SW 1271 (cell line): ENCODE data around the gene CEP112.

Experiments used
- DNase-seq, 2 experiments: peaks; one replicate each; lab custom pipeline; 2025; lab: John Stamatoyannopoulos, UW

Gene CEP112

DNA sequence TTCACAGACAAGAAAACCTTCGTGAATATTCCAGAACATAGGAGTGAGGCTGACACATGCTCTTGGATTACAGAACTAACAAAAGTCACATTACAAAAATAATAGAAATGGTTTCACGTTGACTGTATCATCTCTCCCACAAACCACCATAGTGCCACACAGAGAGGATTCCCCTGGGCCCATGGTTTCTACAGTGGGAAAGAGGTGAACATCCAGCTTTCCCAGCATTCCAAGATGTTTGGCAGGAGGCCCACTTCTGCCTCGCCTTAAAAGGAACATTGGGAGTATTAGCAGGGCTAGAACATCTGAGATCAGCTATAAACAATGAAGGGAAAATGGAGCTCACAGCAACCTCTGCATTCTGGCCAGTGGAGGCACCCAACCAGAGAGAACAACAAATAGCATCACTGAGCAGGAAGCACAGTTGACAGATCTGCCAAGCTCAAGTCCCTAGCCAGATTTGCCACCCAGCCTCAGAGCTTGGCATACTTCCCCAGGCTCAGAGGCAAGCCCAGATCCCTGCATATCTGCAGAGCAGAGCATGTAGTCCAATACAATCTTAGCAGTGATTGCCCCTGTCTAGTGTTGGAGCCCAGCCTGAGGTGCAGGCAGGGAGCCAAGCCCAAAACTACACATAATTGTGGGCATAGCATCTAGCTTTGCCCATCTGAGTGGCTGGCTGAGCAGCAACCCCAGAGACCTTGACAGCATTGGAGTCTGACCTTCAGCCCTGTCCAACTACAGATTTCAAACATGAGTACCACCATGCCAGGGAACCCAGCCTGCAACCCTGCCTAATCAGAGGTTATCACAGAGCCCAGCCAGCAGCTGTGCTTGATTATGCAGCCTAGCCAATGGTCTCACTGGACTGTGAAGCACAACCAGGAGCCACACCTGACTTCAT lies 260.4 kb downstream of the CEP112 start:
- DNase-seq = no peak

DNA sequence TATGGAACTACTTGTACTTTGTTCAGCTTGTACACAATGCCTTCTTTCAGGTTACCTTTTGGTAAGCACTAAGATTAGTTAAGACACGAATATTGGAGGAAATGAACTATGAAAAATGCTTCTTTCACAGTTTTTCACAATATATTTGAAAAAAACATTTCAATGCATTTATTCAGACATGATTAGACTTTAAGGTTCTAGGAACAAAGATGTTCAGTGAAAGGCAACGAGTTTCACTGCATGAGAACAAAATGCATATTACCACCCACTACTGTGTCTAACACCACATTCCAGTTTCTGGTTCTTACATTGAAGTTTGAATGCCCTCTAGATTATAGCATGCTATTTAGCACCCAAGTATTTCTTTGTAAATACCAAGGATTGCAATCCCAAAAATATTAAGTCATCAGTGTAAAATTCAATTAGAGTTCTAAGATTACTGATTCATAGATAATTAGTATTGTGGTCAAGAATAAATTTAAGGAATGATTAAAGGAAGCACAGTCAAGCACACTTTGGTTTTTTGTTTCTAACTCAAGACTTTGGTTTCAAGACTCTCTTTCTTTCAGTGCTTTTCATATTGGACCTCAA lies 261.7 kb downstream of the CEP112 start:
- DNase-seq = no peak

DNA sequence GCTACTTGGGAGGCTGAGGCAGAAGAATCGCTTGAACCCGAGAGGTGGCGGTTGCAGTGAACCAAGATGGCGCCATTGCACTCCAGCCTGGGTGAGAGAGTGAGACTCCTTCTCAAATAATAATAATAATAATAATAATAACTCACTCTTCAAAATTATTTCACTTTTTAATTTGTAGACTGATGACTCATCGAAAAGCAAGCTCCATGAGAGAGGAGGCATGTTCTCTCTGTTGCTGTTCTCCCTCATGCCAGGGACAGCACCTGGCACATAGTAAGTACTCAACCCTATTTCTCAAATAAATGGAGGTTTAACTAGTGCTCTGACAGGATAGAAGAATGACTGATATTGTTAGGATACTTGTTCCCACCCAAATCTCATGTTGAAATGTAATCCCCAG lies 265.3 kb downstream of the CEP112 start:
- no peak for DNase-seq

DNA sequence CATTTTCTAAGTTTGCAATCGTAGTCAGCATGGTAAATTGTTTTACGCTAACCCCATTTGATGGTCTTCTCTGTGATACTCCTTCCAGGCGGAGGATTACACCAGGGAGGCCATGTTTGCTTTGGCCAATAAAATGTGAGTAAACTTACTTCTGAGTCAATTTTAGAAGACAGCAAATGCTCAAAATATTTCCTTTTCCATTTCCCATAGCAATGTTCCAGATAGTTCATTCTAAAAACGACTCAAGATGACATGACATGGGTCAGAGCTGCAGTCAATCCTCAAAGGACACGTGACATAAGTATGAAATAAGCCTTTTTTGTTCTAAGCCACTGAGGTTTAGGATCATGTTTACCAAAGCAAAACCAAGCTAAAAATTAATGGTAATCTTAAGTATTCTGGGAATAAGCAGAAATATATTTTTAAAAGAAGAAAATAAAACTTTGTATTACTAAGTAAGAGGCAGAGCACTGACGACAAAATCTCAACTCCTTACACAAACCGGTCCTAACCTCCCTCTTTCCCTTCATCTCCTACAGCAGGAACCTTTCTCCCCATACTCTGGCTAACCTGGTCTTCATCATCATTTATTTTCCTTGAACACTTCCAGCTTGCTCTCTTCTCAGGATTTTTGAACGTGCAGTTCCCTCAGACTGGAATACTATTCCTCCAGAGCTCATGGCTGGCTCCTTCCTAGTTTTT lies 266.2 kb downstream of the CEP112 start:
- DNase-seq = no peak

DNA sequence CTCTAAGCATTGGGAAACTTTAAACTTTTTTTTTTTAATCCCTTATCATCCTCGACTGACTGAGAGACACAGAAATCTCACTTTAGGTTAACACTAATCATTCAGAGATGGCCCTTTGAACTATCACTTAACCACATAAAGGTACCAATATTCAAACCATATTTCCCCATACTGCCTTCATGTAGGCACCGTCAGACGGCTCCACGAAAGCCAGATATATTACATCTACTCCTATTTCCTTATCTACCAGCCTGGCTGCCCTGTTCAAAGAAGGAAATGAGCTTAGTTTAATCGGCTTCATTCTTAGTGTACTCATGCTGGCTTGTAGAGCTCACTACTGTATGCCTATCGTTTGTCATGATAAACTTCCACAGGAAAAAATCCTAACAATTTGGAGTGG lies 270.9 kb downstream of the CEP112 start:
- DNase-seq = no peak

DNA sequence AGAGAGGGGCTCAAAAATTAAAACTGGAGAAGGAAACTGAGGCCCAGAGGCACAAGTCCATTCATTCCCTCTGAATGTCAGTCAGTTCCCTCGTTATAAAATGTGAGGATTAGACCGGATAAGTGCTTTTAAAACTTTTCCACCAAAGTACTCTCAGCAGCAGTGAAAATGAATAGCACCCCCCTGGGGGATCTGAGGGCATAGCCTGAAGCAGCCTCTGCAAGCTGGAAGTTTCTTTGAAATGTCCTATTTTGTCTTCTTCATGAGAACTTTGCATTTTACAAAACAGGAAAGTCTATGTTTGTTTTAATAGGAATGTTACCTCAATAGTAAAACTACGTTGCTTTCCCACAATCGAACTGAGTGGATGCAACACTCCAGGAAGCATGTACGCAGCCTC lies 273.0 kb downstream of the CEP112 start:
- DNase-seq = no peak

DNA sequence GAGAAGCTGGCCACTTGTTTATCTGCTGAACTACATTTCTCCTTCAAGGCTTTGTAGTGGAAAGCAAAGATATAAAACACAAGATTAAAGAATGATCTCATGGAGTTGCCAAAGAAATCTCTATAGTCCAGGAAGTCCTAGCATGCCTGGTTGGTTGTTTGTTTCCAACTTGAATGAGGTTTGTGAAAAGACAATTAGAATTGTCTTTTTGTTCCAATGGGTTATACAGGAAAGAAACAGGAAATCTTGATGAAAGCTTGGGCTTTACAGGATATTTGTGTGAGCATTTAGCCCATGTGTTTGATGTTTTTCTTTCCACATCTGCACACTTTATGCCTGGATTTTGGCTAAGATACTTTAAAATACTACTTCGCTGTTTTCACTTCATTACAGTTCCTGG lies 273.4 kb downstream of the CEP112 start:
- no peak for DNase-seq

DNA sequence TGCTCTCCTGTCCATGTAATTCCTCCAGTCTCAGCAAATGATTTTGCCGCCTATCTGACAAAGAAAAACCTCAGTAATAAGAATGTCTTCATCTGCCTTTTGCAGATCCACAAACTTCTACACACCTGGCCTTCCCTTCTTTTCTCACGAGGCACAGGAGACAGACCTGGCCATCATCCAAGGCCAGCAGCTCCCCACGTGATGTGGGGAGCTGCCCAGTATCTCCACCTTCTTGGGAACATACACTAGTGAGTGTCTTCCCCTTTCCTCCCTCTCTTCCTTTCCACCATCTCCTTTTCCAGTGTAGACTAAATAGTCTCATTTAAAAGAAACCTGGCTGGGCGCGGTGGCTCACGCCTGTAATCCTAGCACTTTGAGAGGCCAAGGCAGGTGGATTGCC lies 274.4 kb downstream of the CEP112 start:
- DNase-seq = no peak

DNA sequence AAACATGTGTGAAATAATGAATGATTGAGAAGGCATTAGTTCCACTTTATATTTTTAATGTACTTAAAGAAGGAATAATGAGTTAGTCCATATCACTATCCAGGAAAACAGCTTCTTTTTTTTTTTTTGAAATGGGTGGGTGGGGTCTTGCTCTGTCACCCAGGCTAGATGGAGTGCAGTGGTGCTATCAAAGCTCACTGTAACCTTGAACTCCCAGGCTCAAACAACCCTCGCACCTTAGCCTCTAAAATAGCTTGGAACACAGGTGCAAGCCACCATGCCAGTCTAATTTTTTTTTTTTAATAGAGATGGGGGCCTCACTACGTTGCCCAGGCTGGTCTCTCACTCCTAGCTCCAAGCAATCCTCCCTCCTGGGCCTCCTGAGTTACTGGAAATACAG lies 275.5 kb downstream of the CEP112 start:
- DNase-seq = no peak

DNA sequence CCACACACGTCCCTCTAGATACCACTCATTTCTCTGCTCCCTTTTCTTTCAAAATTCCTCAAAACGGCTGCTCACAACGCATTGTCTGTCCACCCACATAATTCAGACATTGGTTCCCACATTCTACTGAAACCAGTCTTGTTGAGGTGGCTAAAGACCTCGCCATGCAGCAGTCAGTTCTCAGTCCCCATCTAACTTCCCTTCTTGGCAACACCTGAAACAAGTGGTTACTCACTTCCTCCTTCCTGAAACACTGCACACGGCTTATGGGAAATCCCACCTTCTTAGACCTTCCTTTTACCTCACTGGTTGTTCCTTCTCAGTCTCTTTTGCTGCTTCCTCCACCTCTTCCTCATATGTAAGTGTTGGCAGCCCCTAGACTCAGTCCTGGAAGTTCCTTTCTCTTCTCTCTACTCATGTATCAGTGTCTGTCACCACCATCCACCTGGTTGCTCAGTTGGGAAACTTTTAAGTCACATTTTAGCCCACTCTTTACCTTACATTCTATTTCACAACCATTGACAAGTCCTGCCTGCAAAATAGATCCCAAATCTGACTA lies 277.1 kb downstream of the CEP112 start:
- no peak for DNase-seq

DNA sequence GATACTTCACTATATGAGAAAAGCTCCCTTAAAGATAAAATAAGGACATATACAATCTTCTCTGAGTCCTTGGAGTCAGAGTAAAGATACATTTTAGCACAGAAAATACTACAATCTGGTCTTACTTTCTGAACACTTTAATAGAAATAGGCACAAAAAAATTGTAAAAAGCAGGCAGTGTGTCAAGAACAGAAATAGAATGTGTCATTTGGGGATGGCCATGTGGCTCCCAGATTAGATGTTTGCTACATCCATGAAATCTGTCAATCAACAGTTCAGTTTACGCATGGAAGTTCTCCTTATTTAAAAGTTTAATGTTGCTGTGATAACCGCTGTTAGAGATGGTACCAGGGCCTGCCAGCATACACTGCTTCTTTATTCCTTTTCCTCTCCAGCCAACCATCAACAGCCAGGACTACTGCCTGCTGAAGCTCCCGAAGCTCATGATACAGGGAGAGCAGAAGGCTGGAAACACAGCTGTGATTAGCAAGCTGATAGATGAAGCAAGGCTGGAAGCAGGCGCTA lies 278.5 kb downstream of the CEP112 start:
- DNase-seq = no peak

DNA sequence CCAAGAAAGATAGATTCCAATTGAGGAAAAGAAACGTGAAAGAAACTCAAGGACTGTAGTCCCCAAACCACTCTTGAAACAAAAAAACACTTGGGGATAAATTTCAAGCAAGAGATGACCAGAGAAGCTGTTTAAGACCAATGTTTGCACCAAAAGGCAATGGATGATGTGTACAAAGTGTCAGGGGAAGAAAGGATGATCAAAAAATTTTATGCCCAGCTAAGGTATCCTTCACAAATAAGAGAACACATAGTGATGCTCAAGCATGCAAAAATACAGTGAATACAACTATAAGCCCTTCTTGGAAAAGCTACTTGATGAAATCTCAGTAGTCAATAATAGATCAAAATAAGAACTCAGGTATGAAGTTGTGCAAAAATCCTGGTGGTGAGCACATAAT lies 281.1 kb downstream of the CEP112 start:
- DNase-seq = no peak

DNA sequence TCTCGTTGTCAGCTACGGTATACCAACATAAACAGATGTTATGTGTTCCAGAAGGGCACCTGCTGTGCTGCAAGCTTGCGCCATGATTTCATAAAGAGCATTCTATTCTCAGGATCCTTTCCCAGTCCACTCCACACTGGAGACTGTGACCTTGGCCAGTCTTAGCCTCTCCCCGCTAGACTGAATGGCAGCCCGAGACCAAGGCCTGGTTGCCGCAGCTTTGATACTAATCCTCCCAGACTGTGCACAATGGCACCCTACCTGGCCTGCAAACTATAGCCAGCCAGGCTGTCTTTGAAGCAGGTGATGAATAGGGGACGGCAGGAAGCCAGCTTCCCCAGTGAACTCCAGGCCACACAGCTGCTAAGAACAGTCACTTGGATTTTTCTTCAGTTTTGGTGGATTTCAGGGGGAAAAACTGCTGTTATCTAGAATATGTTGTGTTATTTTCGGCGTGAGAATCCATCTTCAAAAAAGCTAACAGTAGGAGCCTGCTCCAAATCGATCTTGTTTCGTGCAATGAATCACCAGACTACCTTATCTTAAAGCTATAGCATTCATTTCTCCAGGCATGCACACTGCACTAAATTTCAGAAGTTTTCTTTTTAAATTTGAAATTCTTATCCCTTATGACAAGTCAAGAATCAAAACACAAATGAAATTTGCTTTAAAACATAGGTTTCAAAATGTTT lies 289.0 kb downstream of the CEP112 start:
- DNase-seq = no peak

DNA sequence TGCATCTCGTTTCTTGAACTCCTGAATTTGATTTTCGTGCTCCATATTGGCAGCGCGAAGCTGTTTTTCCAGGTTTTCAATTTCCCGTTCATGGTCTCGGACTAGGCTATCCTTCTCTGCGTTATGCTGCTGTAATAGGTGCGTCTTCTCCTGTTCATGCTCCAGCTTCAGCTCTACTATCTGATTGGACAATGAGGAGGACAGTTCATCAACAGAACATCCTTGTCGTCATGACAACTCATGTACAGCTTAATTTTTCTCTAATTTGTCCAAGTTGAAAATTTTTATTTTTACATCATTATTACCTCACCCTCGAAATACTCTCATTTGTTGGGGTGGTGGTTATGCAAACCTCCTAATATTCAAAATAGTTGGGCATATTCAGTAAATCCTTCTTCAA lies 289.8 kb downstream of the CEP112 start:
- DNase-seq = no peak

DNA sequence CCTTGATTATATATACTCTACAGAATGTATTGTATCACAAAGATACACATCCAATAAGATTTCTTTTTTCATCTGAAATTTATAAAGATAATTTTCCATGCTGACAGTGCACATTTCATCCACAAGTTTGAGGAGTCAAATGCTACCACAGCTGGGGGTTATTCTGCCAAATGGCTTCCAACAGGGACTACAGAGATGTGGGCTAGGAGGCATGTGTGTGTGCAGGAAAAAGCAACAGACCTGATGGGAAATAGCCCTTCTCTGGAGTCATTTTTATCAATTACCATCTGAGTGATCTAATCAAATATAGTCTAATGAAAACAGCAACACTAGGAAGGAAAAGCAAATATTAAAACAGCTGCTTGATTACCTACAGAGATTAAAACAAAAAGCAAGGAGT lies 290.5 kb downstream of the CEP112 start:
- no peak for DNase-seq

DNA sequence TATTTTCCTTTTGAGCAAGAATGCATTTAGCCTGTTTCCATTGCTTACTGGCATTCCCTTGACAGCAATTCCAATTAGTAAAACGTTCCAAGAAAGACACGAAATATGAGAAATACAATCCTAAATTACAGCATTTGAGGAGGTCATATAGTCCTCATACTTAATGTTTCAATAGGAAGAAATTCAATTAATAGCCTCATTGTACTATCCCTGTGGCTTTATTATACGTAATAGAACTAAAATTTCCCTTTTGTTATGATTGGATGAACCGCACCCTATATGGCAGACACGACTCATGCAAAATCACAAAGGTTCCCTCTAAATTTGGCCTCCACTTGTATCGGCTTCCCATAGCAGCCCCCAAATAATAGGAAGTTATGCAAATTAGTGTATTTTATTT lies 291.7 kb downstream of the CEP112 start:
- no peak for DNase-seq

DNA sequence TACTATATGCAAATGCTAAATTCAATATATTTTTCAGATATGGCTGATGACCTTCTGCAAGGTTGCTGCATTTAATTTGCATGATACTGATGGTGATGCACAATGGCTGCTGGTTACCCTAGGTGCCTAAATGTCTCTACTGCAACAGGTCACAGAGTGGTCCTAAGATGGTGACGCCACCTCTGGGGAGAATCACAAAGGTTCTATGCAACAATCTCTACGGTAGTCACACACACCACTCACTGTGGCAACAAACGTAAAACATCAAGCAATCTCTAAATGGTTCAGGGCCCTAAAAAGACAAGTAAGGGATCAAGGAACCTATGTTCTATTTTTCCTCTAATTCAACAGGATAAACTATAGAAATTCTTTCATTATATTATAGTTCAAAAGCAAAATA lies 293.3 kb downstream of the CEP112 start:
- DNase-seq = no peak

DNA sequence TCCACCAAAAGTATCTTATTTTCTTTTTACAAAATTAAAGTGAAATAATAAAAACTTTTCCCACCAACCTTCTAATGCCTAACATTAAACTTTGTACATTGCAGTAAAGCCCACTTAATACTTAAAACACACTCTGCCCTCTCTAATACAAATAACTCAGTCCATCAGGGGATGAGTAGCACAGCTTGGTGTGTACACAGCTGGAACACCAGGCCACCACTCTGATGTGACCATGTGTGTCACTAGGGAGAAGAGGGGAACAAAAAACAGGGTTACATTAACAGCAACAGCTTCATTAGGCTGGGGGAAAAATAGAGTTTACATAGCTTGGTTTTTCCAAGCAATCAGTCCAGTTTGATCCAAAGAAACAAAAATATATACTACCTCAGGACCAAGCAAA lies 295.0 kb downstream of the CEP112 start:
- no peak for DNase-seq

DNA sequence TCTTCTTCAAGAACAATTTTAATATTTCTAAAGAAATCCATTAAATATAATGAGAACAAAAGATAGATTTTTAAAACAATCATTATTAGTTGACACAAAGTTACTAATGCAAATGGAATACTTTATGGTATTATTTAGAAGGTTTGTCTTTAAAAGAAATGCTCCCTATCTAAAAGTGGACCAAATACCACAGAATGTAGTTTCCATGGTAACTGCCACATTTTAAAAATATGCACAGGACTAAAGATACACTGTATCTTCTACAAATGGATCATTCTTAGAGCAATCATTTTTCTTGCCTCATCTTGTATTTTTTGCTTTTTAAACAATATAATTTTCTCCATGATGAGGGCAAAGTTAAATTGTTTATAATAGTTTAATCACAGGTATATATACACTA lies 296.0 kb downstream of the CEP112 start:
- no peak for DNase-seq

DNA sequence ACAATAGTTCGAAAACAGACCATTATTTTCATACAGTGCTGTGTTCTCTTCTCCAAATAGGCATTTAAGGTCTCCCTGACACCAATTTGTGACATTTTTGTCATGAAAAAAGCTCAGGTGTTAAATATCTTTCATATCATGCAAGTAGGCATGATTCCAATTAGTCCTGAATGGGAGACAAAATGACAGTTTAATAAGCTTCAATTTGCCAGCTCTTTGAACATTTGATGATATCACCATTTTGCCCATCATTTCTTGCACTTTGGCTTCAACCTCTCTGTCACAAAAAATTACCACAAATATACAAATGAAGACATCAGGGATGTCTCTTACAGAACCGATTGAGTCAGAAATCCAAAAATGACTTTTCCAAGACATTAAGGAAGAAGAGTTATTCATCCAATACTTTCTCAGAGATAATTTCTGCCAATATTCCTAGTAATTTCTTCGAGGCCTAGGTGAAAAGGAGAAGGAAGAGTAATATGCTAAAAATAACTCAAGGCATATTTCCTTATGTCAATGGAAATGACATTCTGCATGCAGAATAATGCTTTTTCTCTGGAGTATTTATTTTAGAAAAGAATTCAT lies 298.1 kb downstream of the CEP112 start:
- no peak for DNase-seq

DNA sequence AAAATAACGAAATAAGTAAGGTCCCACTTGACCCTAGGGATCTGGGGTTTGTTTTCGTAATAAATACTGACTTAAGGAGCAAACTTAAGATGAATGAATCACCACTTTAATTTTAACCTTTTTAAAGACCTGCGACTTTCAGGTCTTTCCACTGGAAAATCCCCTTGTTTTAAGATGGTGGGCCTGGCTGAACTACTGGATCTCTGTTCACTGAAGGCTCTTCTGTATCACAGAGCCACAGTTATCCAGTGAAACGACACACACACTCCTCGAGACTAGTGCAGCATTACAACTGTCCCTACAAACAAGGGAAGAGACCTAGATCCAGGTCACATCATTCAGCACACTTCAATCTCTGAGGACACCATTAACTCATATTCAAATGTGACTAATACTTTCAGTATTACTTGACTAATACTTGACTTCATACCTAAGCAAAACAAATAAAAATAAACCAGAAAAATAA lies 299.0 kb downstream of the CEP112 start:
- DNase-seq = no peak
